Fibroblast of skin of abdomen (primary cell): ENCODE data around the gene GPR158.

Source experiments
- DNase-seq: peaks from one replicate; pipeline ENCODE4 v3.0.0-alpha.2; 2013

The GPR158 gene

GRCh38 chr10:25206693-25207414 is 32.1 kb downstream of the GPR158 start:
- no peak for DNase-seq

DNA sequence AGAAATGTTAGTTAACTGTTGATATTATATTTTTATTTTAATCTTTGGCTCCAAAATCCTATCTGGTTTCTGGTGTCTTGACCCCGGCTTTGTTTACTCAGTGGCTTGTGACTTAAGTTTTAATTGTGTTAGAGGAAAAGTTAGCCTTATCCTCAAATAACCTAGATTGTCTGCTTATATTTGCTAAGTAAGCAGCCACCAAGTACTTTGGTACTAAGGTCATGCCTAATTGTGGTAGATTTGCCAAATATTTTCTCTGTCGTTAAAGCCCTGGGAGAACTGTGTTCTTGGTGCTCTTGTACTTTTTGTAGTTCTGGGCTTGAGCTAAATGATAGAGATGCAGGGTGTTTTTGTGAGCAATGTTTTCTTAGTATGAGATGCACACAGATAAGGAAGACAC is 34.8 kb downstream of the GPR158 start:
- DNase-seq = no peak

GRCh38 chr10:25210265-25210664 is 35.5 kb downstream of the GPR158 start:
- DNase-seq = no peak

- DNase-seq = no peak
Measured at GRCh38 chr10:25220156-25220555, 45.4 kb downstream of the GPR158 start.

DNA sequence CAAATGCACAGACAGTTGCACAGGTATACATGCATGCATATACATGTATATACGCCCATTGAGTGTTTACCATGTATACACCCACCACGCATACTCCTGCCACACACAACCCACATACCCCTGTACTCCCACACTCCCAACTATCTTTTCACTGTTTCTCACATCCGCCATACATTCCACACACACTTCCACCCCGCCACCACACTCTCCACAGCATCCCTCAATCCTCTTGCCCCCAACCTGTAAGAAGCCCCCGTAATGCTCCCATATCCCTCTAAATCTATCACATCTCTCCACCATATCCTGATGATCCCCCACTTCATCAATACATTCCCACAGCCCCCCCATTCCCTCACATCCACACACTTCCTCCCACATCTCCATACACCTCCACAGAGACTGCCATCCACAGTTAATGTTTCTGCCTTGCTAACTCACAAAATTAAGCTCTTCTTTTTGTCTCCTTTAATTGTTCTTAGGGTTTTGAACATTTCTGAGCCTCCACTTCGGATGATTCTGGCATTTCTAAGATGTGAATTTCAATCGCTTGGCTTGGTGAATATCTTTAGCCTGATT is 47.4 kb downstream of the GPR158 start:
- no peak for DNase-seq

GRCh38 chr10:25226775-25227682 is 52.2 kb downstream of the GPR158 start:
- peak; percentile 24 for DNase-seq

- DNase-seq = no peak
Measured at GRCh38 chr10:25231751-25232150, 57.0 kb downstream of the GPR158 start.

GRCh38 chr10:25232204-25232603 is 57.4 kb downstream of the GPR158 start:
- DNase-seq = no peak

- no peak for DNase-seq
Measured at GRCh38 chr10:25245165-25245564, 70.4 kb downstream of the GPR158 start.

DNA sequence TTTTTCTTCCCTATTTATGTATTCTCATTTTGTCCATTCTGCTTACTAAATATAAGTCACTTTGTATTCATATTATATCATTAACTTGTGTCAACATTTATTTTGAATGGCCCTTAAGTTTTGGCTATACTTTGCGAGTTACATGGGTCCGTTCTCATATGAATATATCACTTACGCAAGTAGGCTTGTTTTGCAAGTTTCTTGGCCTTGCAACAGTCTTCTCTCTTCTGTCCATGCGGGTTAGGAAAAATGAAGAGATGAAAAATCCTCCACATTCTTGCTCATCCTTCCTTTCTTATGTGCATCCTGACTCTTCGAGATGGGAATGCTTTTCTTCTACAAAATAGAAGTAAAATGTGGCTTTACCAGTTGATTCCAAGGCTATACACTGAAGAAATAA is 82.8 kb downstream of the GPR158 start:
- no peak for DNase-seq

DNA sequence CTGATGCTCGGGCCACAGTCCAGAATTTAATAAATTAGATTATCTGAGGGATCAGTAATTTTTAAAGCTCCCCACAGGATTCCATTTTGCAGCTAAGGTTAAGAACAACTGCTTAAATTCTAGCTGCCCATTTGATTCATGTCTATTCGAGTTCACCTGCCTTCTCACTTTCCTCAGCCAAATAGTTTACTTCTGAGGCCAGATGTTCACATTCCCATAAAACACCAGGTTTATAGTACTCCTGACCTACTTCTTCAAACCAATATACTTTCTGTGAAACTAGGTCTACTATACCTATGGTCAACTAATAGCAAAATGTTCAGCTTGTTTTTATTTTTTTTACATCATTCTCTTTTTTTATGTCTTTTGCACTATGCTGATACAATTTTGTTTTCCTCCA is 86.3 kb downstream of the GPR158 start:
- DNase-seq = no peak

DNA sequence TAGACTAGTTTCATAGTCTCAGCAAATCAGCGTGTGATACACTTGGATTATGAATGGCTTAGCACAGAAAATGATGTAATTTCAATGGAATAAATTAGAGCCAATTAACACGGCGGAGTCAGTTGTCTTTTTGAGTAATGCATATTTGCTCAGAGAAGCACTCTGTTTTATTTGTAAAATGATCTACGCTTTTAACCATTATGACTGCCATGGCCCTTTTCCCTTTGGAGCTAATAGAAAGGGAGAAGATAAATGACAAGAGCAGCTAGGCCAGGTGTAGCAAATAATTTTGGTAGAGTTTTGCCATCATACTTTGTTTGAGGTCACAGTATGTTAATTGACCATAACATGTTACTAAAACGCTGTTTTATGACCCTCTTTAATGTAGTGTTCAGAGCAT is 86.8 kb downstream of the GPR158 start:
- no peak for DNase-seq

- no peak for DNase-seq
Measured at GRCh38 chr10:25263931-25264330, 89.1 kb downstream of the GPR158 start.

- DNase-seq = no peak
Measured at GRCh38 chr10:25278180-25278579, 103.4 kb downstream of the GPR158 start.

DNA sequence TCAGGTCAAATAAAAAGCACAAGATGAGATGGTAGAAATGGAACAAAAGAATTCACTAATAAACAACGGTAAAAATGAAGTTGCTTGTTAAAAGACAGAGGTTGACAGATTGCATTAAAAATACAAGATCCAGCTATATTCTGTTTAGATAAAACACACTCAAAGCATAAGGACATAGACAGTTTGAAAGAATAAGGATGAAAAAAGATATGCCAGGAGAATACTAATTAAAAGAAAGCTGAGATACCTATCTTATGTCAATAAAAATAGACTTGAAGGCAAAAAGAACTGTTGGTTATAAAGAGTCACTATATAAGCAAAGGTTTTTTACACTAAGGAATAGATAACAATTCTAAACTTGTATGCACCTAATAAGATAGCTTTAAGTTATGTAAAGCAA is 105.3 kb downstream of the GPR158 start:
- DNase-seq = no peak

GRCh38 chr10:25280573-25280972 is 105.8 kb downstream of the GPR158 start:
- no peak for DNase-seq

DNA sequence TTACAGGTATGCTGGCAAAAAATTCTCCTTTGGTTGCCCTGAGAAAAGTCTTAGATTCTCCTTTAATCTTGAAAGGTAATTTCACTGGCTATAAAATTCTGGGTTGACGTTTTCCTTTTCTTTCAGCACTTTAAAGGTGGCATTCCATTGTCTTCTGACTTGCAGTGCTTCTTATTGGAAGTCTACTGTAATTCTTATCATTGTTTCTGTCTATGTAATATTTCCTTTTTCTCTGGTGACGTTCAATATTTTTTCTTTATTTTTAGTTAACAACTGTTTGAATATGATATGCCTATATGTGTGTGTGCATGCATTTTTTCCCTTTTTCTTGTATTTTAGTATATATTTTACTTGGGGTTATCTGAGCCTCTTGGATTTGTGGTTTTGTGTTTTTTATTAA is 111.0 kb downstream of the GPR158 start:
- DNase-seq = no peak

- peak; percentile 19 for DNase-seq
Measured at GRCh38 chr10:25288181-25288580, 113.4 kb downstream of the GPR158 start.

DNA sequence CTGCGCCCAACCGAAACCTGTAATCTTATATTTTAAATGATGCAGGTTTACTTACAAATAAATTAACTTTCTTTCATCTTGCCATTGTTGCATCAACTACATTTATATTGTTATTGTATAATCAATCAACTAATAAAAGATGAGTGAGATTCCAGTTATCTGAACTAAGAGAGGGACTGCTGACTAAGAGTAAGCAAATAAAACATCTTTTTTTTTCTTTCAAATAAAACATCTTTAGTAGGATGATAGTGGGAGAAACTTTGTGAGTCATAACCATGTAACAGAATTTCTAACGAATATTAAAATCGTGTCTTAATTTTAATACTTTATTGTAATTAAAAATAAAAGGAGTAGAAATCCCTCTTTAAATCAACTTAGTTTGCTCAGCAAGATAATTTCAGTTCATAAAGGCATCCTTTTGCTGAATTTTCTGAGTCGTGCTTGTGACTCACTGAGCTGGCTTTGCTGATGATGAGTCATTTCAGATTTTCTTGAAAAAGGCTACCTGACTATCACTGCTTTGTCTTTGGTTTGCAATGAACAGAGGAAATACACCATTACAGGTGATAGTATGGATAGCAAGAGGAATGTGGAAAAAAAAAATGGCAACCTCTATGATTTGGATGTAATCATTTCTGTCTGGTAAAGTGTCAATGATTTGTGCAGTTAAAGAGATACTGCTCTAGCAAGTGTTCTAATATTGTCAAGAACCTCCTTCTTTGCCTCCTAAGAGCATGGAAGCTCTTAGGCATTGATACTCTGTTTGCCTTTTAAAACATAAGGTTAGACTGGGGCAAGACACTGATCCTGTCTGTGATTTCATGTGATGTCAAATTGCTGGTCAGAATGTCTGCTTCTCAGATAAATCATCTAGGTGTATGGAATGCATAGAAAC is 119.5 kb downstream of the GPR158 start:
- DNase-seq = peak; percentile 9

DNA sequence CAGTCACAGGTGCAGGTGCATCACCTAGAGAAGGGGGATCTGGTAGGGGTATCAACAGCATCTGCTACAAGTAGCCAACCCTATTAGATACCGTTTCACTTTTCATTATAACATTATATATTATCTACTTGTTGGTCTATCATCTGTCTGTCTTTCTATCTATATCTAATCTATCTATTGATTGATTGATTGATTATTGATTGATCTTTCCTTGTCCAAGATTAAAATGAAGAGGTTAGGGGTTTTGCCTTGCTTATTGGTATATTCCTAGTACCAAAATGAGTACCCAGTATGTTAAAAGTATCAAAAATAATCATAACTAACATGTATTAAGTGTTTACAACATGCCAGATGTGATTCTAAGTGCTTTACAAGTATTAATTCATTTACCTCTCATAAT is 121.5 kb downstream of the GPR158 start:
- DNase-seq = no peak

DNA sequence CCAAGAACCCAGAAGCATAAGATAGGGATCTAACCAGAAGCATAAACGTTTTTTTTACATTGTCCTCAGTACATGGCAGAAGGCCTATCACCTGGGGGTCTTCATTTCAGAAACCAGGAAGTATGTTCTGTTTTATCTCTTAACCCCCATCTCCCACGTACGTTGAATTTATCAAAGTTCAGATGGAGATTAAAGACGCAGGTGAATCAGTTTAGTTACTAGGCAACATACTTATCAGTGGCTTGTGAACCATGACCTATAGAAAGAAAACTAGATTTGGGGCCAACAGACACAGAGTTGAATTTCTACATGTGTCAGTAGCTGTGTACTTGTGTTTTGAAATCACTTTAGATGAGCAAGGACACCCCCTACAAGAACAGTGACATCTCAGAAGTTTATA is 122.7 kb downstream of the GPR158 start:
- no peak for DNase-seq

- DNase-seq = no peak
Measured at GRCh38 chr10:25300073-25300472, 125.3 kb downstream of the GPR158 start.

DNA sequence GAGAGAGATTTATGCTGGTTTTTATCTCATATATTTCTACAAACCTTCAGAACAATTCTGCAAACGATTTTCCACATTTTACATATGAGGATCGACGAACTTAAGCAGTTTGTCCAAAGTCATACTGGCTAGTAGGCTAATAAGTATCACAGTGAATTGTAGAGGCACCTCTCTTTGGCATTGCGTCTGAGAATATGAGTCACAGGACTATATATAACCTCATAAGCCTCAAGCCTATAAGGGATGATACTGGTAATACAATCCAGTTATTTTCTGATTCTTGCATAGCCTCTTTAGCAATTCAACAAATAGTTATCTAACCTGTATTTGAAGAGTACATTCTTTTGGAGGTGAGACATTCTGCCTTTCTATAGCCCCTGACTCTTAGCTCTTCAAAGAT is 129.8 kb downstream of the GPR158 start:
- DNase-seq = no peak
